BJ (cell line): ENCODE measurements around the gene ROM1. TPM values are rescaled to one million over a fixed set of nuclear protein-coding genes. Genes with fewer than 3 reads are reported as not detected.
A peak's percentile ranks its signal among the peaks of the same experiment; 100 is the strongest.

Source experiments
- CTCF ChIA-PET: fragments of 350-600 bp; formaldehyde crosslinking; extraction: SDS; loops from one replicate; lab custom pipeline; 2021; ENCODE audit warnings: antibody characterized with exemption, inconsistent platforms; lab: Yijun Ruan, JAX
- POLR2A ChIA-PET: fragments of 300-600 bp; sonication (Branson Sonifier 250); formaldehyde crosslinking; extraction: SDS; loops from one replicate; lab custom pipeline; 2021; ENCODE audit warnings: antibody characterized with exemption; lab: Charles Lee
- DNase-seq: peaks from one replicate; pipeline ENCODE4 v3.0.0-alpha.2; 2011; ENCODE audit warnings: low read depth
- H3K27me3 ChIP-seq: 2 replicates; pipeline ENCODE4 v1.6.0; 2011; ENCODE audit warnings: low read length; ENCODE audit not compliant: control insufficient read depth, insufficient read depth
- H3K36me3 ChIP-seq: 2 replicates; pipeline ENCODE4 v1.5.1; 2011; ENCODE audit warnings: low read length; ENCODE audit not compliant: control insufficient read depth, insufficient read depth
- H3K4me3 ChIP-seq: 2 replicates; pipeline ENCODE4 v1.5.1; 2011; ENCODE audit warnings: low read depth, mild to moderate bottlenecking, control low read depth, low read length
- CTCF ChIP-seq: IDR thresholded peaks from 2 replicates; pipeline ENCODE4 v1.5.1; 2011; ENCODE audit warnings: low read depth, mild to moderate bottlenecking, control low read depth, inconsistent platforms, low read length, moderate library complexity; ENCODE audit not compliant: insufficient read depth
- polyA plus RNA-seq: library from polyadenylated mRNA; depleted of rRNA; stranded (reverse); fragments of >200 nt; gene quantifications from 2 replicates; pipeline ENCODE4 v1.2.3, GENCODE V29; 2011; rRNA removed
- small RNA-seq: library from RNA; depleted of rRNA; stranded (forward); fragments of <200 nt; gene quantifications from one replicate; pipeline ENCODE3, GENCODE V24; 2012; ENCODE audit warnings: low replicate concordance, low read depth; ENCODE audit not compliant: insufficient read length

ROM1 gene
- polyA plus RNA-seq, 1 experiment: 2.2 TPM

GRCh38 chr11:62656796-62657429 lies 43.9 kb downstream of the ROM1 start:
- CTCF ChIA-PET: interaction anchor here (0.8 to 1.8 kb wide), 4 partner anchors 8 to 262 kb away, joined by 3 to 4 read pairs (median 3); partner anchors contain the start of genes C11orf98 and CSKMT
- no peak for DNase-seq
- H3K27me3 ChIP-seq: no peaks in the 10 kb centered on the region

GRCh38 chr11:62664405-62665074 lies 51.5 kb downstream of the ROM1 start:
- no peak for DNase-seq
- POLR2A ChIA-PET: interaction anchor here (0.5 to 2.3 kb wide), 15 partner anchors 8 to 1294 kb away, joined by 3 to 19 read pairs (median 6); partner anchors contain the start of genes B3GAT3, GANAB, HNRNPUL2 and INTS5
- TF ChIP-seq CTCF: no peak
- peaks cover 13% of the 10 kb centered on the region for H3K36me3 ChIP-seq
- CTCF ChIA-PET: interaction anchor here (0.7 to 2.0 kb wide), 10 partner anchors 8 to 72 kb away, joined by 3 to 9 read pairs (median 4); partner anchors contain the start of genes INTS5 and LRRN4CL
- no peaks in the 10 kb centered on the region for H3K27me3 ChIP-seq
- peak overlapping the region; percentile 72 for H3K4me3 ChIP-seq

More at GRCh38 chr11:62656796-62657429, 43.9 kb downstream of the ROM1 start:
- no peaks in the 10 kb centered on the region for H3K36me3 ChIP-seq
- POLR2A ChIA-PET: interaction anchor here (0.6 kb wide), 1 partner anchor 8 kb away, joined by 3 read pairs; the partner anchor contains the start of genes C11orf98 and CSKMT
- no peak overlapping the region for H3K4me3 ChIP-seq
- no peak for TF ChIP-seq CTCF

Small RNA genes lying within 50 kb of the gene (small RNA-seq; reads per million reads assigned to genes)
- not detected for gene AP001458.1
- not detected for gene MIR6747

Other genes with a start within 250 kb of the ROM1 start
- not detected in 2 replicates for gene SCGB1A1, start 194.2 kb upstream of the ROM1 start, polyA plus RNA-seq
- 145 and 185 TPM in 2 replicates for gene AHNAK, start 66.5 kb upstream of the ROM1 start, polyA plus RNA-seq
- gene EEF1G, start 39.4 kb upstream of the ROM1 start, polyA plus RNA-seq: 2,358 and 2,459 TPM in 2 replicates
- gene TUT1, start 21.7 kb upstream of the ROM1 start, polyA plus RNA-seq: 6.4 and 9.9 TPM in 2 replicates
- gene MTA2, start 11.4 kb upstream of the ROM1 start, polyA plus RNA-seq: 16.4 and 17.8 TPM in 2 replicates
- gene EML3, start 482 bp upstream of the ROM1 start, polyA plus RNA-seq: 18.9 and 26.5 TPM in 2 replicates
- 24.5 and 42.4 TPM in 2 replicates for gene B3GAT3, start 8.7 kb downstream of the ROM1 start, polyA plus RNA-seq
- gene GANAB, start 33.4 kb downstream of the ROM1 start, polyA plus RNA-seq: 388 and 463 TPM in 2 replicates
- gene INTS5, start 40.0 kb downstream of the ROM1 start, polyA plus RNA-seq: 6.7 and 17.3 TPM in 2 replicates
- gene C11orf98, start 52.0 kb downstream of the ROM1 start, polyA plus RNA-seq: 43.0 and 45.2 TPM in 2 replicates
- gene CSKMT, start 52.1 kb downstream of the ROM1 start, polyA plus RNA-seq: 5.1 and 6.6 TPM in 2 replicates
- gene UQCC3, start 58.4 kb downstream of the ROM1 start, polyA plus RNA-seq: 6.9 TPM in 2 replicates
- 4.0 and 4.1 TPM in 2 replicates for gene LBHD1, start 59.0 kb downstream of the ROM1 start, polyA plus RNA-seq
- gene UBXN1, start 65.8 kb downstream of the ROM1 start, polyA plus RNA-seq: 83.7 and 86.0 TPM in 2 replicates
- 2.6 and 2.9 TPM in 2 replicates for gene LRRN4CL, start 76.3 kb downstream of the ROM1 start, polyA plus RNA-seq
- 70.8 and 94.1 TPM in 2 replicates for gene BSCL2, start 94.2 kb downstream of the ROM1 start, polyA plus RNA-seq
- not detected in 2 replicates for gene GNG3, start 94.4 kb downstream of the ROM1 start, polyA plus RNA-seq
- gene HNRNPUL2, start 114.2 kb downstream of the ROM1 start, polyA plus RNA-seq: 10.0 and 17.3 TPM in 2 replicates
- 31.7 and 32.6 TPM in 2 replicates for gene TTC9C, start 115.2 kb downstream of the ROM1 start, polyA plus RNA-seq
- 3.5 and 3.8 TPM in 2 replicates for gene ZBTB3, start 140.9 kb downstream of the ROM1 start, polyA plus RNA-seq
- 151 and 208 TPM in 2 replicates for gene POLR2G, start 148.3 kb downstream of the ROM1 start, polyA plus RNA-seq
- gene TAF6L, start 158.1 kb downstream of the ROM1 start, polyA plus RNA-seq: 9.1 and 17.0 TPM in 2 replicates
- 76.2 and 97.1 TPM in 2 replicates for gene TMEM179B, start 174.1 kb downstream of the ROM1 start, polyA plus RNA-seq
- 13.6 and 15.7 TPM in 2 replicates for gene TMEM223, start 178.7 kb downstream of the ROM1 start, polyA plus RNA-seq
- gene NXF1, start 192.2 kb downstream of the ROM1 start, polyA plus RNA-seq: 37.8 and 51.0 TPM in 2 replicates
- 61.5 and 76.6 TPM in 2 replicates for gene STX5, start 218.8 kb downstream of the ROM1 start, polyA plus RNA-seq
- gene TEX54, start 219.6 kb downstream of the ROM1 start, polyA plus RNA-seq: not detected in 2 replicates
- gene WDR74, start 226.3 kb downstream of the ROM1 start, polyA plus RNA-seq: 24.4 and 37.9 TPM in 2 replicates